DMS 273 treated with DMSO at 0.1 percent for 48 hours (cell line): ENCODE data around the gene MIXL1.
"Not testable (repeated sequence)": the region's sequence is repeated elsewhere in the genome, so short reads cannot be mapped to it uniquely, and the experiment has no call there.

Experiments
- DNase-seq: peaks from one replicate; lab custom pipeline; 2025; lab: John Stamatoyannopoulos, UW

The MIXL1 gene

GRCh38 chr1:226223157-226223785 is at the start of gene MIXL1:
Gene MIXL1, plus strand, starts transcription at chr1:226223664. Its CDS starts 18 bp downstream, at chr1:226223682.
- no peak for DNase-seq

DNA sequence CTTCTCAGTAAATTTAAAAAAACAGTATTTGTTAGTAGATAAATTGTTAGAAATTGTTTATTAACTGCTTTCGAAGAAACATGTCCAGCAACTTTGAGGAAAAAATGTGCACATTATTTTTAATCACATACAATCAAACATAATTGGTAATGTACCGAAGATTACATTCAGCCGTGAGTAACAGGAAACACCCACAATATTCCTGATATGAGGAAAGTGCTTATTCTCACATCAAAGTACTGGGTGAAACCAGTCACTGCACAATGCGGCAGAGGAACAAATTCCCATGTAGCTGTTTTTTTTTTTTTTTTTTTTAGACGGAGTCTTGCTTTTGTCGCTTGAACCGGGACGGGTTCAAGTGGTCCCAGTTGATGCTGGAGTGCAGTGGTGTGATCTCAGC is 46.6 kb upstream of the MIXL1 start:
- no peak for DNase-seq

GRCh38 chr1:226181996-226182714 is 41.3 kb upstream of the MIXL1 start:
- DNase-seq = no peak

DNA sequence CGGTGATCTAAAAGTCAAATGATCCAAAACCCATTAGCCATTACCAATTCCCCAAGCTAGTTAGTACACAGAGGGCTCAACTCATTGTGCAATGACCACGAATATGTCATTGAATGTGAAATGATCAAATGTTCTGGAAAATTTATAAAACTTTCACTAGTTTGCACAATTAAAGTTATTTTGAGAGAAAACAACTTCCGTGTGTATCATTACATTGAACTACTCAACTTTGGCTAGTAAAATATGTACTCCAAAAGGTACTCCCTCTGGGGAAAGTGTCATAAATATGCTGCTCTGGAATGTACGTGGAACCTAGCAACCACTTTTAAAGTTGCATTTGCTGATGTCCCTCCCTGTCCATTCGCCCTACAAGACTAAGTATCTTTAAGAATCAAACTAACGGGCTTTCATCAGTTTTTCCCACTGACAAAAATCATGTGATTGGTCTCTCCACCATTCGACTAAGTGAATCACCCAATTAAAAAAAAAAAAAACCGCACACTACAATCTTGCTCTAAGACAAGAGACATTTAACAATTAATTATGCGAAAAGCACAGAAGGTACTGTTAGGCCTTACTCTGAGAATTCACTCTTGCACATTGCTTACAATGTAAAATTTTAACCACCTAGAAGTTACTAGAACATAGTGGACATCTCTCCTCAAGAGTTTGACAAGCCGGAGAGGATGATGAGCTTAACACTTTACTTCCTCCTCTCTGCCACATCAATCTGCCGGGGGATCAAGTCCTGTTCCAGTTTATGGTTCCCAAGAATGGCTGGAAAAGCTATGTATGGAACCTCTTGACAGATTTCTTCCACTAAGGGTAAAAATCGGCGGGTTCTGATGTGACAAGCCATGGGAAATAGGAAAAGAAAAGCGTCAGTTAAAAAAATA is 38.1 kb upstream of the MIXL1 start:
- DNase-seq = no peak

DNA sequence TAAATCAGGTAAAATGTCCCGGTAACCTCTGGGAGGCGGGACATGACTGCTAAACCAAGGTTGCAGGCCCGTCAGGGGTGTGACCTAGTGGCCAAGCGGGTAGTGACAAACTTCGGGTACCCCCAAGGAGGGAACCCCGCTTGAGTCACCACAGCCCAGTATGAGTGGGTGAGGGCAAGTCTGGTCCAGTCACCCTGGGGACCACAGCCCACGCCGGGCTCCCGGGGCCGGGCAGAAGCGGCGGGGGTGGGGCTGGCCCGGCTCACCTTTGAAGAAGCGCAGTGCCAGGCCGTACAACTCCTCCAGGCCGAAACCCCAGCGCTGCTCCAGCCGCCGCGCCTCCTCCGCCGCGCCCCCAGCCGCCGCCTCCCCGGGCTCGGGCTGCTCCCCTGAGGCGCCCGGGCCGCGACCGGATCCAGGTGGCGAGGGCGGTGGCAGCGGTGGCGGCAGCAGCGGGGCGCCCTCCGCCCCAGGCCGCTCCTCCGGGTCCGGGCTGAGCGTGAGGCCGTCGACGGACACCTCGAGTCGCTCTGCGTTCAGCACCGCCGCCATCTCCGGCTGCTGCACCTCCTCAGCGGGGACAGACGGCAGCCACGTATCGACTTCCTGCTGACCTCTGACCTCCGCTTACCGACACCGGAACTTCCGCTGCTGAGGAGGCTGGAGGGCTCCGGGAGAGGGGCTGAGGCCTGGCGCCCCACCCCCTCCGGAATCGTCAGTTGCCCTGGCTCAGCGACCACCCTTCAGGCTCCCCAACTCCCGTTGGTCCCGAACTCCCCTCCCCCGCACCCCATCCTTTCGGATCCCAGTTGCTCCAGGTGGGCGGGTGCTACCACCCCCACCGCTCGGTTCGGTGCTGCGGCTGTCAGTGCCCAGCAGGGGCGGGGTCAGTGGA is 37.1 kb upstream of the MIXL1 start, which contains the start of gene ACBD3:
TSS of gene ACBD3 (minus strand) at position 618 of the 895 bp plus-strand sequence. CDS start at position 552, 66 bp downstream.
- peak; percentile 75 for DNase-seq

- DNase-seq = no peak
Observed at GRCh38 chr1:226187019-226187322, 36.5 kb upstream of the MIXL1 start.

DNA sequence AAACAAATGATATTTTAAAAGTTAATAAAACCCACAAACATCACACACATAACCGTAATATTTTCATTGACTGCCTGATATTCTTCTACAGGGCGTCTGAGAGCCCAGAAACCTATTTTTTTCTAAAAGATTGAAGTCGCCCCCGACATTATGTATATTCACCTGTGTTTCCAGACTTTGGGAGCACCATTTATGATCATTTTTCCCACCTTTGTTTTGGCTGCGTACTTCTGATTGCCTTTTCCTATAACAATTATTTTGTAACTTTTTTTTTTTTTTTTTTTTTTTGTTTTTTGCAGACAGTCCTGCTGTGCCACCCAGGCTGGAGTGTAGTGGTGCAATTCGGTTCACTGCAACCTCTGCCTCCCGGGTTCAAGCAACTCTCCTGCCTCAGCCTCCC is 36.1 kb upstream of the MIXL1 start:
- DNase-seq = no peak

GRCh38 chr1:226195144-226195543 is 28.3 kb upstream of the MIXL1 start:
- DNase-seq = peak; percentile 25

- no peak for DNase-seq
Observed at GRCh38 chr1:226199971-226200370, 23.5 kb upstream of the MIXL1 start.

DNA sequence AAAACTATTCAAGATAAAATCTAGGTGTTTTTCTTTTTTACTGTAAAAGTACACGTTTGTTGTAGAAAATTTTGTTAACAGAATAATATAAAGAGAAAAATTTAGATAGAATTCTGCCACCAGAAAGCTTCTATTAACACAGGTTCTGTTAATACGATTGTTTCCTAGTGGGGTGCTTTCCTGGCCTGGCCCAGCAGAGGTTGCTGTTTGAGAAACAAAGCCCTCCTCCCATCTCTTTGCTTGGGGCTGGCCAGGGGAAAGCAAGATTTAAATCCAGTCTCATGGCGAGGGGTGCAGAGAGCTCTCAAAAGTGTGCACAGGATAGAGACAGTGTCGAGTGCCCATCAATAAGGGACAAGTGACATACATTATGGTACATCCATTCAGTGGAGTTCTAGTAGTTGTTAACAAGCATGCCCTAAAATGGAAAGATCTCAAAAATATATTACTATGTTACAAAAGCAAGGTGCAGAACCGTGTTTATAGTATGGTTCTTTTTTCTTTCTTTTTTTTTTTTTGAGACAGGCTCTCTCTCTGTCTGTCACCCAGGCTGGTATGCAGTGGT is 22.4 kb upstream of the MIXL1 start:
- no peak for DNase-seq

DNA sequence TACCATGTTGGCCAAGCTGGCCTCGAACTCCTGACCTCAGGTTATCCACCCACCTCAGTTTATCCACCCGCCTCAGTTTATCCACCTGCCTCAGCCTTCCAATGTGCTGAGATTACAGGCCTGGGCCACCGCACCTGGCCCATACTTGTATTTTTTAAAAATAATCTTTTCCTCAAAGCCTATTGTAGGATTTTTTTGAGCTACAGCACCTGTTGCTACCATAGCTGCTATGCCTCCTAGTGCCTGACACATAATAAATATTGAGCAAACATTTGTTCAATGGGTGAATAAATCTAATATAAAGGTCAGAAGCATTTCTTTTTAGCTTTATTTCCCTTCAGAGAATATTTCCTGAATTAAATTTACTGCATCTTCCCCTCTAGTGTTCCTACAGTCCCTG is 21.2 kb upstream of the MIXL1 start:
- DNase-seq = no peak

GRCh38 chr1:226202666-226203065 is 20.8 kb upstream of the MIXL1 start:
- DNase-seq = not testable (repeated sequence)

GRCh38 chr1:226203240-226203639 is 20.2 kb upstream of the MIXL1 start:
- DNase-seq = no peak

DNA sequence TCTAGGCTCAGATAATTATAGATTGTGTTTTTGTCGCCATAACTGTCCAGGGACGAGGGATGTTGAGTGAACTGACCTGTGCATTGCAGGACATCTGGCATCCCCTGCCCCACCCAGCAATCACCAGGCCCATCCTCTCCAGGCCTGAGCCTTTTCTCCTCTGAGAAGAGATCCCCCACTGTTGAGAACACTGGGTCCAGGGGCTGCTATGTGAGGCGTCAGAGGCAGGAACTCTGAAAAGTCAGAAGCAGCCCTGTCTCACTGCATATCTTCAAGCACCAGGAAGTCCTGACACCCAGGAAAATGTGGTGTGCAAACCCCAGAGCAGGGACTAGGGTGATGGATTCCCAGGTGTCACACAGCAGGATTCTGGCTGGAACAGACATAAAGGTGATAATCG is 19.8 kb upstream of the MIXL1 start:
- DNase-seq = no peak

- DNase-seq = no peak
Observed at GRCh38 chr1:226204198-226204597, 19.3 kb upstream of the MIXL1 start.

GRCh38 chr1:226207048-226207447 is 16.4 kb upstream of the MIXL1 start:
- DNase-seq = no peak

- peak; percentile 37 for DNase-seq
Observed at GRCh38 chr1:226209307-226210059, 14.0 kb upstream of the MIXL1 start.

GRCh38 chr1:226210571-226211176 is 12.8 kb upstream of the MIXL1 start:
- DNase-seq = no peak

DNA sequence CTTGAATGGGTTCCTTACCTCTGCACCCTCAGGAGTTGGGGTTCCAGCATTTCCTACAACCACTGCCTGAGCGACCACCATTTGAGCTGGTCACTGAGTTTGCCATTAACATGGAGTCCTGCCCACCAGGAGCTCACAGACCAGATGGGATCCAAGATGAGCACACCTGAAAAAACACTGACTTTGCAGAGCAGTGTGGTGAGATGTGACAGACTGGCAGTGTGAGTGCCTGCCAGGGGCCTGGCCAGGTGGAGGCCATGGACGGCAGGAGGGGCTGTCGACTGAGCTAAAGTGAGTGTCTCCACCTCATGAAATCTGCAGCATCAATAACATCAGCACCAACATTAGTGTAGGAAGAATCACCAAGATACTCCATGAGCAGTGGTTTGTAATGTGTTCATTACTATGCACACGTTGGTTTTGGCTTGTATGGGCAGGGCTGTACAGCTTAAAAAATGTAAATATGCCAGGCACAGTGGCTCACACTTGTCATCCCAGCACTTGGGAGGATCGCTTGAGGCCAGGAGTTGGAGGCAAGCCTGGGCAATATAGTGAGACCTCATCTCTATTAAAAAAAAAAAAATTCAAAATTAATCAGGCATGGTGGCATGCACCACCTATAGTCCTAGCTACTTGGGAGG is 12.2 kb upstream of the MIXL1 start:
- no peak for DNase-seq

GRCh38 chr1:226212545-226212944 is 10.9 kb upstream of the MIXL1 start:
- no peak for DNase-seq
